ENCODE data around the gene PRR36.

Gene PRR36

GRCh38 chr19:7858109-7858770, 15.9 kb downstream of the PRR36 start:
- no peak for DNase-seq

GRCh38 chr19:7857727-7858108, 16.5 kb downstream of the PRR36 start:
- DNase-seq: no peak

- DNase-seq: no peak
Measured at GRCh38 chr19:7856679-7857663, 17.2 kb downstream of the PRR36 start.

- no peak for DNase-seq
Measured at GRCh38 chr19:7856109-7856591, 18.0 kb downstream of the PRR36 start.

- DNase-seq: no peak
Measured at GRCh38 chr19:7855426-7856108, 18.6 kb downstream of the PRR36 start.

- no peak for DNase-seq
Measured at GRCh38 chr19:7853770-7854128, 20.4 kb downstream of the PRR36 start.

GRCh38 chr19:7852851-7853769, 21.1 kb downstream of the PRR36 start:
- peak; percentile 78 for DNase-seq

- no peak for DNase-seq
Measured at GRCh38 chr19:7851623-7852500, 22.3 kb downstream of the PRR36 start.

GRCh38 chr19:7850945-7851622, 23.1 kb downstream of the PRR36 start:
- DNase-seq: no peak

- no peak for DNase-seq
Measured at GRCh38 chr19:7850000-7850813, 24.0 kb downstream of the PRR36 start.

- no peak for DNase-seq
Measured at GRCh38 chr19:7849631-7849999, 24.6 kb downstream of the PRR36 start.

GRCh38 chr19:7848779-7849457, 25.3 kb downstream of the PRR36 start:
- no peak for DNase-seq

GRCh38 chr19:7847664-7848063, 26.5 kb downstream of the PRR36 start:
- DNase-seq: no peak

- no peak for DNase-seq
Measured at GRCh38 chr19:7846155-7846646, 28.0 kb downstream of the PRR36 start.

- DNase-seq: no peak
Measured at GRCh38 chr19:7845390-7846154, 28.6 kb downstream of the PRR36 start.

GRCh38 chr19:7844951-7845350, 29.2 kb downstream of the PRR36 start:
- DNase-seq: no peak

- DNase-seq: no peak
Measured at GRCh38 chr19:7844405-7844804, 29.8 kb downstream of the PRR36 start.

- DNase-seq: no peak
Measured at GRCh38 chr19:7843521-7843920, 30.7 kb downstream of the PRR36 start.
